DMS 273 (cell line): ENCODE measurements around the gene LRFN5.
"Not testable (repeated sequence)": the region's sequence is repeated elsewhere in the genome, so short reads cannot be mapped to it uniquely, and the experiment has no call there.

ENCODE experiments used
- DNase-seq: peaks from one replicate; lab custom pipeline; 2025; ENCODE audit not compliant: unreplicated experiment; lab: John Stamatoyannopoulos, UW

Gene LRFN5

DNA sequence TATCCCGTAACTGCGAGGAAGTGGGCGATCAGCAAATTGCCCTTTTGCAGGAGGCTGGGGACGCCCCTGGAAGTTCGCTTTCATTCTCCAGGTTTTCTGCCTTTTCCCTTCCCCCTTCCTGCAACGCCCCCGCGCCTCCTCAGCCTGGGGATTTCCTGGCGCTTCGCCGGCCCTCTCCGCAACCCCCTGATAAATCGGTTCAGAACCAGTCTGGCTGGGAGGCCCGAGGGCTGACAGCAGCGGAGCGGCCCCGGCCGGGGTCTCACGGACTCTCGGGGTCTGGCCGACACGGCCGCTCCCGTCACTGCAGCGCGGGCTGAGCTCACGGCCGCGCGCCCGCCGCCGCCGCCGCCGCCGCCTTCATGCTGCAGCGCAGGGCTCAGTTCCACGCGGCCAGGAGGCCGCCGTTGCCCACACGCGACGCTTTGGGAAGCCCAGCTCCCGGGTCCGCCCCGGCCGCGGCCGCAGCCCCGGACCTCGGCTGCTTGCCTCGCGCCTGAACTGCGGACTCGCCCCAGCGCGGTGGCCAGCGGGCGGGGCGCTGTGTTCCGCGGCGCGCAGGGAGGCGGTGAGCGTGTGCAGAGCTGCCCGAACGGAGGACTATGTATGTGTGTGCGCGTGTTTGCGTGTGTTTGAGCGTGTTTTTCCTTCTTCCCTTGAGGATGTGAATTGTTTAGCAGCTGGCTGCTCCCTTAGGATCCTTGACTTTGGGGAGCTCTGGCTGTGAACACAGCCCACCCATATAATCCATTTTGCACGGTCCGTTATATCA is at the start of gene LRFN5:
TSS of gene LRFN5 (plus strand) at position 345 of the 772 bp plus-strand sequence.
- DNase-seq: peak; percentile 78

DNA sequence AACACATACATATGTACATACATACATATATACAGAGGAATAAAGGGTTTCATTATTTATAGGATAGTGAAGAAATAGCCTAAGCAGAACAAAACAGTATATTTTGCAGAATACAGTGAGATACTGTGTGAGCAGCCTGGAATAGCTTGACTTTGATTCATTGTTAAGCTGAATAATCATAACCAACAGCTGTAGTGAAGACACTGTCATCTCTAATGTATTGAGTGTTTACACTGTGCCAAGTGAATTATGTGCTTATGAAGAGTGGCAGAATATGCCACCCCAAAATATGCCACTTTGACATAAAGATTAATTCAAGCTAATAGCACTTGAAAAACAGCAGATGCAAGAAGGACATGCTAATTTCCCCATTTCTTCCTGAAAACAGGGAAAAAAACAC is 48.2 kb upstream of the LRFN5 start:
- no peak for DNase-seq

DNA sequence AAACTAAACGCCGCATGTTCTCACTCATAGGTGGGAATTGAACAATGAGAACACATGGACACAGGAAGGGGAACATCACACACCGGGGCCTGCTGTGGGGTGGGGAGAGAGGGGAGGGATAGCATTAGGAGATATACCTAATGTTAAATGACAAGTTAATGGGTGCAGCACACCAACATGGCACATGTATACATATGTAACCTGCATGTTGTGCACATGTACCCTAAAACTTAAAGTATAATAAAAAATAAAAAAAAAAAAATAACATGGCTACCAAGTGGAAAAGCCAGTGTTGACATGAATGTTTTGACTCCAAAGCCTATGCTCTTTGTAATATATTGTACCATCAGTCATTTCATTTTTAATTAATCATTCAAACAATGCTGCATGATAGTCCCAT is 39.8 kb upstream of the LRFN5 start:
- not testable (repeated sequence) for DNase-seq

DNA sequence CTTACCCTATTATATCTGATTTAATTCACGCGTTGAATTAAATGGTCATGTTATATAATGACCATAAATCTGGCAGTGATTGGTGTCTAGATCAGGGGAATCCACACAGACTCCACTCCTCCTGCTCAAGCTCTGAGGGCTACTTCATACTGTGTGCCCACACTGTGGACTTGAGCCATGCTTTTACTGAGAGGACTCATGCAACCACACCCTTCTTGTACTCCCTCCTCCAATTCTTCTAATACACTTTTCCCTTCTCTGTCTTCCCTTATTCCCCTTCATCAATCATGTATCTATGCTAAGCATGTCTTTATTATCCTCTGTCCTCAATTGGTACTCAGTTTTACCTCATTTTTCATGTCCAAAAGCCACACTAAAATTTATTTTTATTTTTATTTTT is 37.7 kb upstream of the LRFN5 start:
- DNase-seq: no peak

DNA sequence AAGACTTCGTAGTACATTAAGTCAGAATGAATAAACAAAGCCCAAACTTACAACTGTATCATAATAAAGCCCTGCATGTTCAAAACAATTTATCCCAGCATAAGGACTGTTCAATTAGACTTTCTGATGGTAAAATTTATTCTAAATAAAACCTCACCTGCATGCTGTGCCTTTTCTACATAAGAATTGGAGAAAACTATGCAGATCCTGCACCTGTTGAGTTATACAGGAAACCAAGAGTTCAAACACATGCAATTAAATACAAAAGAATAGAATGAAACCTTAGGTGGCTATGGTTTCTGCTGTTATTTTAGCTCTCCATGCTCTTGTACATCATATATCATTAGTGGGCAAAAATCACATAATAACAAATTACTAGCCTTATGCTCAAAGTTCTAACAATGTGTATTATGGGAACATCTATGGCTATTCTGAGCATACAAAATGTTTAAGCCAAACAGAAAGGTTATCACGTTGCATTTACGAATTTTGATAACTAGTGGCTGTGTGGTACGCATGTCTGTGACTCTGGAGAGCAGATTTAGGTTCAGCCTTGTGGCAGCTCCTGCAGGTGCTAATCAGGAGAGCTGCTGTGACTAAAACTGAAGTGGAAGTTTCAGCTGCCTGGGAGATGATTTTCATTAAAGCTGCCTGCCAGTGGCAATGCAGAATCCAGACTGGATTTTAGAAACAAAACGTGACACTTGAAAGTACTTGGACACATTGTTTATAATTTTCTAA is 36.1 kb upstream of the LRFN5 start:
- no peak for DNase-seq

DNA sequence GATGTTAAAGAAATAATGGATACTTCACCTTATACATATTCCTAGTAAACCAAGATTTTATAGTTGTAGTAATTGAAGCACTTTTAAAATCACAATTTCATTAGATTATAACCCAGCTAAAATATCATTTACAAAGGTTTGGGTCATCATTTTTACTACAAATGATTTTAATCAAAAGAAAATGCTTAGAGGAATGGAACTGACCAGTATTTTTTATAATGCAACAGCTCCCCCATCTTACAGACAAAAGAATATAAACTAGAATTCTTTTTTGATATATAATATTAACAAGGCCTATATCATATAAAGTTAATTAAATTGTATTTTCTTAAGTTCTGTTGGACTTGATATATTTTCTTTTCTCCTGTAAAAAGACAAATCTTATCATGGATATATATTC is 20.4 kb upstream of the LRFN5 start:
- peak; percentile 10 for DNase-seq

DNA sequence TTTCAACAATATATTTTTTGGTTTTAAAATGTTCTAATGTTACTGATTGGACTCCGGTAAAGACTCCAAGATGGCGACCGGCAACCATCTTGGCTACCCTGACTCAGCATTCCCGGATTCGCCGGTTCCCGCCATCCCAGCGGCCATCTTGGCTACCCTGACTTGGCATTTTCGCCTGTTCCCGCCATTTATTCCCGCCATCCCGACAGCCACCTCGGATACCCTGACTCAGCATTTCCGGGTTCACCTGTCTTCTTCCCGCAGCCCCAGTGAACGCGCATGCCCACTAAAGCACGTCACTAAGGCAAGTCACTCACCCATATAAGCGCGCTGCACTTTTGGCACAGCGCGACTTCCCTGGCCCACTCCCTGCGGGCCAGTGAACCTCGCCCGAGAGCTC is 9.0 kb upstream of the LRFN5 start:
- DNase-seq: no peak

DNA sequence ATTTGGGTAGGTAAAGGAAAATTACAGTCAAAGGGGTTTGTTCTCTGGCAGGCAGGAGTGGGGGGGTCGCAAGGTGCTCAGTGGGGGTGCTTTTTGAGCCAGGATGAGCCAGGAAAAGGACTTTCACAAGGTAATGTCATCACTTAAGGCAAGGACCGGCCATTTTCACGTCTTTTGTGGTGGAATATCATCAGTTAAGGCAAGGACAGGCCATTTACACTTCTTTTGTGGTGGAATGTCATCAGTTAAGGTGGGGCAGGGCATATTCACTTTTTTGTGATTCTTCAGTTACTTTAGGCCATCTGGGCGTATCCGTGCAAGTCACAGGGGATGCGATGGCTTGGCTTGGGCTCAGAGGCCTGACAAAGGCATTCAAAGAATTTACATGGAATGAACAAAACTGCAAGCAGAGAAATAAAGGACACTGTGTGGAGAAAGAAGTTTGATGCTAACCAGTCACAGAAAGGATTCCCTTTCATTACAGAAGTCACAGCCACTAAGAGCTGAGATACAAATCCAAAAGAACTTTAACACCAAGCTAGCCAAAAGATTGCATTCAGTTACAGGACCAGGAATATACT is 6.8 kb upstream of the LRFN5 start:
- not testable (repeated sequence) for DNase-seq

DNA sequence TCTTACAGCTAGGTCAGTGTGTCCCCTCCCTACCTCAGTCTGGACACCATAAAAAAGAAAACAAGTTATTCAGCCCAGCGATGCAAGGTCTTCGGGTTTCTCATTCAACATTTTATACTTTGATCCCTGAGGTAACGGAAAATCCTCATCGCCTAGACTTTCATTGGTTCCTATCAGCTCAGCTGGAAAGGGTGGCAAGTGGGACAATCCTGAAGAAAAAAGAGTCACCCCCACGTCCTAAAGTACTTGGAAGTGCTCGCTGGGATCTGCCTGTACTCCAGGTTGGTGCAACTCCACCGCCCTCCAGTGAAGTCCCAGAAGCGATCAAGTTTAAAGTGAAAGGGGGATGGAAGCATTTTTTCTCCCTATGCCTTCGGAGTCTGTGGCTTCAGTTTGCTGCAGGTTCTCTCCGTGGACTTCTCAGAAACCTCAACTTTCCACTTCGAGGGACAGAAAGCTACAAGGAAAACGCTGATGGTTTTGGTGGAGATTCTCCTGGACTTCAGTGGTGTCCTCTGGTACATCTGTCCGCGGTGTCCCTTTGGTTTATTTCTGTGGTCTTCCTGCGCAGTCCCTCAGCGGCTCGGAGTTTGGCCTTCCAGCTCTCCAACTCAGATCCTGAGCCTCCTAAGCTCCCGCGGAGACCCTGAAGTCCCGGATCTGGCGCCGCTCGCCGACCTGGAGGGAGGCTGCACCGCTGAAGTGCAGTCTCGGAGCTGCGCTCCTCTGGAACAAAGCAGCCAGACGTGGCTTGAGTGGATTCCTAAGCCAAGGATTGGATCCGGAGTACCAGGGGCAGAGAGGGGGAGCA is 1.8 kb upstream of the LRFN5 start:
- DNase-seq: peak; percentile 90

DNA sequence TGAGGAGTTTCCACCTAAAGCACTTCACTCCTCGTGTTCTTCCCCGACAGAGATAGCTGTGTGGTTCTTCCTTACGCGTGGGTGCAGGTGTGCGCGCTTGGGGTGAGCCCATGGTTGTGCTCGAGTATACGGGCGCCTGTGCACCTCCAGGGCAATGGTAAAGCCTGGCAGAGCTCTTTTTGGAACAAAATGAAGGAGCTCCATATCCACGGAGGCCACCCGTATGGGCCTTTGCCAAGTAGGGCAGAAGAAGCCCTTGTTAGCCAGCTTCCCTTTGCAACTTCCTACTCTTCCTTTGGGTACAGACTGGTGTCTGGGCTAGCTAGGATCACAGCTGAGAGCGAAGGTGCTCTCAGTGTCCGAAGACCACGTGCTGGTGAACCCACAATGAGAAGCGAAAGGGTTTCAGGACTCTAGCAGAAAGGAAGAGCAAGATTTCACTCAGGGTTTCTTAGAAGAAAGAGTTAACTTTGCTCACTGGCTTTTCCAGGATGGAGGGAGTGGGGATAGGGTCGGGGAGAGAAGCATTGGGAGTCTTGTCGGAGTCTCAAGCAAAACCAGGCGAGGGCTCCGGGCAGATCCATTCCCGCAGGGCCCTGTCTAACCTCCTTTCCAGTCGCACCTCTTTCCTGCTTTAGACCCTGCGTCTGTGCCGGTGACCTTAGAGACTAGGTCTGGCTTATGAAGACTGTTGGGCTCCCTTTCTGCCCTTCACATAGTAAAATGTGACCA is 960 bp upstream of the LRFN5 start:
- DNase-seq: peak; percentile 79

DNA sequence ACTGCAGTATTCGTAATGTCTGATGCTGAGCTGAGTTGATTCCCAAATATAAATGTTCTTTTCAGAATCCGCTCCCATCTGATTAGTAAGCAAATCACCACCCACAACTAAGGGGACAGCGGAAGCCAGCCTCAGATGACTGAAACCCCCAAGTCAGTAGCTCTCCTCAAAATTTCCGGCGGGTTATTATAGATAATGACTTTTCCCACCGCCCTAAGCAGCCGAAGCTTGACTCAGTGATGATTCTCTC is 469 bp upstream of the LRFN5 start:
- no peak for DNase-seq

DNA sequence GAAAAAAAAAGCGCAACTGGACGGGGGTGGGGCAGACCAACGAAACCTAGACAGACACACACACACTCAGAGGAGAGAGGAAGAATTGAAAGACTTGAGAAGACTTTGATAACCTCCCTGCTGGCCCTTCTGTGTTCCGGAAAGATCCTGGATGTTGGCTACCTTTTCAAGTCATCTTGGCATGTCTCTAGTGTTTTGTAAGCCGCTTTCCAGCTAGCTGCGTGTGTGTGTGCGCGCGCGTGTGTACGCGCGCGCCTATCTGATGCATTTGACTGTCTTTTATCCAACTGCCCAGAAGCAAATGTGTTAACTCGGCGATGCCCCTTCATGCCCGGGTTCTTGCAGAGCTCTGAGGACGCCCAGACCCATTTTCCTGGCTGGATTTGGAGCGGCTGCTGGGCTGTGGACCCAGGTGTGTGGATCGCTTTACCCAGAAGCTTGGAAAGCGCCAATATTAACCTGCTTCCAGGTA is 664 bp downstream of the LRFN5 start:
- DNase-seq: peak; percentile 69

DNA sequence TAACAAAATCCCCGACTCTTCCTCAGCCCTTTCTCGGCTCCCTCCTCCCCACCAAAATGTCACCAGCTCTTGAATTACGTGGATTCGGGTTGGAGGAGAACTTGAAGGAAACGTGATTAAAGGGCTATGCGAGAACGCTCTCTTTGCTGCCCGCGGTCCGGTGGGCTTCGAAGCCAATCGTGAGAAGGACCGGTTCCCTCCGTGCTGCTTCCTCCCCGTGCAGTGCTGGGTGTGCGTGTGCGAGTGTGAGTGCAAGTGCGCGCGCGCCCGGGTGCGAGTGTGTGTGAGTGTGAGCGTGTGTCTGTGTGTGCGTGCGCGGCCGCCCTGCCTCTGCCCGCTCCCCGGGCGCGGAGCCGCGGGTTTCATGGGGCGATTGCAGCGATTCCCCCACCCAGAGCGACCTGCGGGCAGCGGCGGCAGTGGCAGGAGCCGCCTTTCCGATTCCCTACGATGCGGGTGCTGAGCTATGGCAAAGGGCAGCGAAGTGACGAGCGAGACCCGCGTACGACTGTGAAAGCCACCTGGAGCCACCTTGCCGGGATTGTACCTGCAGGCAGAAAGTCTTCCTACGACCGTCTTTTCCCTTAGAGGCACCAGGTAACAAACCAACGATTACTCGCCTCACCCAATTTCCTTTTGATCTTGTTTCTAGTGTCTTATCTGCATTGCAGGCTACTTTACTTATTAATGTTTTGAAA is 1.4 kb downstream of the LRFN5 start:
- peak; percentile 74 for DNase-seq

DNA sequence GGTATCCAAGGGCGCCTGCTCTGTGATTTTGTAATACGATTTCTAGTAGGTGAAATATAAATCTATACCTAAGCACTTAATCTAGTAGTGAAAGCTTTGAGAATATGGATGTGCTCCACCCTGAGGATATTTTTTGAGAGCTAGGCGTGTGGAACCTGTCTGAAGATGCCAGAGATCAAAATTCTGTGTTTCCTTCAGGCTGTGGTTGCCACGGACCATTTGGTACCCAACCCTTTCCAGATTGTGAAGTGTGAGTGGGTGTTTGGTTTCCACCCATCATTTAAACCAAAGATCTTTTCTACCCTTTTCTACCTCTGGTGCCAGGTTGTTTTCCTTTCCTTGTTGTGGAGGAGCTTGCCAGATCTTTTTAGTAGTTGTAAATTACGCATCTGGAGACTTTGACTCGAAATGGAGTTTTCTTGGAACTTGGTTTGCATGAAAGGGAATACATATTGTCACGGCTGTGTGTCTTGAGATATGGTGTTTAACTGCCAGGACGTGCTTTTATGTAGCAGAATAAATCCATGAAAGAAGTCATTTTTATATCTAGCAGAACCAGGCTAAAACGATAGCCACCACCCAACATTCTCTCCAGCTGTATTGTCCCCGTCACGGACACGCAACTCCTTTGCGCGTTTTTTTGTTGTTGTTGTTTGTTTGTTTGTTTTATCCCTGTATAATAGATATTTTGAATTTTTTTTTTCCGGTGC is 2.2 kb downstream of the LRFN5 start:
- peak; percentile 31 for DNase-seq

DNA sequence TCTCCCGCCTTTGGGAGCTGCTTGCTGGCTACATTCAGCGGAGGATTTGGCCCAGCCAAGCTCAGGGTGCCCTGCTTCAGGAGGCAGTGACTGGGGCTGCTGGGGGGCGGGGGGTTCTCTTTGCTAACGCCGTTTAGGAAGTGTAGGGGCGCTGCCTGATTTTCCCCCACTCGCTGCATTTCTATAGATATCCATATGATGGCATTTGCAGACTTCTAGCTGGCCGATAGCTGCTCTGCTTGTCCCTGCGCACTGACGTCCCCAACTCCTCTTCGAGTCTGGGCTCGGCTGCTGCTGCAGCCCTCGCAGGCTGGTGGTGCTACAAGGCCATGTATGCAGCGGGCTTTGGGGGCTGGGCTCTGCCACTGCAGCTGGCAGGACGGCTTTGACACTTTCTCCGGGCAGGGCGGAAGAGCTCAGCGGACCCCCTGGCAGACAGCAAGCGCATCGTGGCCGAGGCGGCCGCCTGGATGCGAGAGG is 3.1 kb downstream of the LRFN5 start:
- DNase-seq: peak; percentile 93

DNA sequence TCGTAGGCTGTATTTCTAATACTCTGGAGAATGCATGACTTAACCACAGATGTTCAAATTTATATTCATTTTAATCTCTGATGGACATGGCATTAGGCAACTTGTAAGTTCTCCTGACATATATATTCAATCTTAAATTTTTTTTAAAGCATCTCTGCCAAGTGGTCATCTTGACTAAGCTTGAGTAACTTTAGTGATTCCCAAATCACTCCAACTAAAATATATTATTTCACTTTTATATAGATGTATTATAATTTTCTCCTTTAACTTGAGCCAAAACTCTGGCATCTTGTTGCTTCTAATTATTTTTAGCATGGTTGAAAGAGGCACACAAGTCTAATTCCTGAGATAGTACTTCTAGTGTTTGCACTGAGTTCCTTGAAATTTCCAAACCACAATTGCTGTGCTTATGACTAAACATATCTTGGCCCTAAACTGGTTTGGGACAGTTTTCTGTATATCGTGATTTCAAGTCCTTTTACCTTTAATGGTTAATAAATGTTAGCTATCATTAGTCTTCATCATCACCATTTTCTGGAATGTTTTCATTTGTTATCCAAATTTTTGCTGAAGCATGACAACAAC is 8.4 kb downstream of the LRFN5 start:
- no peak for DNase-seq

DNA sequence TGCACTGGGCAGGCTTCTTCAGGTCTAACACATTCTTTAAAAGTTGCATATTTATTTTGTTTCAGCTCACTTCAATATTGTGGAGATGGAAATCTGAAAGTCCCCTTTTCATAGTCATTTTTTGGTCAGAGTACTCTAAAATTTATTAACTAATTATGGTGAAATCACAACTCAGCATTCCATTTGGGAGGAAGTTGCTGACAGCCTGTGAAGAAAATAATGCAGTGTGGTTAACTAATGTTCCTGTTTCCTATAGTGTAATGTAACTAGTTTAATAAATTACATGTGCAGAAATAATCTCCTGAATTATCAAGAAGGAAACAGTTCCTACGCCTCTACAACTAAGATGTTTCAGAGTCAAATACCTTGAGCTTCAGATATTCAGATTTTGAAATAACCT is 17.1 kb downstream of the LRFN5 start:
- DNase-seq: no peak

DNA sequence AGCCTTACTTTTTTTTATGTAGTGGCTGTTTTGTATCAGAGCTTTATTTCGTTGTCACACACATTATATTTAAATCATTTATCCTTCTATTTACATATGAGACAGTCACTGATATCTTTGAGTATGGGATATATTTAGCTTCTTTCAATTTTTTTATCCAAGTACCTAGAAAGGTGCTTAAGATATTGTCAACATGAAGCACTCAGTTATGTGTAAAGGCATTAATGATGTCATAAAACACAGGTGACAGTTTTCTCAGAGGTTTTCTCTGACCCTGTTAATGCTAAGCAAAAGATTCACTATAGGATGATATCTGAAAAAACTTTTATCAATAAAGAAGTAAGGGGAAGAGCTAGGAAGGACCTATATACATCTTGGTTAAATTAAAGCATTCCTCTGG is 23.2 kb downstream of the LRFN5 start:
- no peak for DNase-seq

DNA sequence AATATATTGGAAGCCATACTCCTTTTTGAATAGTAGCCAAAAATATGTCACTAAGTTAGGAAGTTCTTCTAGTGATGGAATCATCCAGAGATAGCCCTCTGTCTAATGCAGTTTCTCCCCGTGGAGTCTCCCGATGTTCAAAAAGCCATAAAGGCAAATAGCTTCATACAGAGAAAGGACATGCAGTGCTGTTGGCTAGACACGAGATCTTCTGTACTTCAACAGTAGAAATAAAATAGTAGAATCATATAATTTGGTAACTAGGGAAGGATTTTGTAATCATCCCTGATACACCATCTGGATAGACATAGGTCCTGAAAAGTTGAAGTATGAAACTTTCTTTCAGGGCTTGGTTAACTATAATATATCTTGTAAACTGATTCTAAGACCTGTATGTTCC is 27.6 kb downstream of the LRFN5 start:
- DNase-seq: no peak
